ENCODE results near the gene MAP4K5.
A peak's percentile ranks its signal among the peaks of the same experiment; 100 is the strongest.
"Not testable (repeated sequence)": the region's sequence is repeated elsewhere in the genome, so short reads cannot be mapped to it uniquely, and the experiment has no call there.

Gene MAP4K5

DNA sequence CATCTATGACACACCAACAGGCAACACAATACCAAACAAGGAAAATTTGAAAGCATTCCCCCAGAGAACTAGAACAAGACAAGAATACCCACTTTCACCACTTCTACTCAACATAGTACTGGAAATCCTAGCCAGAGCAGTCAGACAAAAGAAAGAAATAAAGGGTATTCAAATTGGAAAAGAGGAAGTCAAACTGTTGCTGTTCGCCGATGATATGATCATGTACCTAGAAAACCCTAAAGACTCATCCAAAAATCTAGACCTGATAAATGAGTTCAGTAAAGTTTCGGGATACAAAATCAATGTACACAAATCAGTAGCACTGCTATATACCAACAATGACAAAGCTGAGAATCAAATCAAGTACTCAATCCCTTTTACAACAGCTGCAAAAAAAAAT, 19.5 kb upstream of the MAP4K5 start:
- TF ChIP-seq SPI1 (IDR thresholded peaks at IDR 0.05; ENCODE audit: low read depth, low read length), result peak; percentile 68
- TF ChIP-seq PAX5 (IDR thresholded peaks at IDR 0.05; ENCODE audit: insufficient read depth, low read length, severe bottlenecking), result no peak
- FAIRE-seq, result no peak
- no peak for DNase-seq (ENCODE audit: insufficient read length, low spot score)

DNA sequence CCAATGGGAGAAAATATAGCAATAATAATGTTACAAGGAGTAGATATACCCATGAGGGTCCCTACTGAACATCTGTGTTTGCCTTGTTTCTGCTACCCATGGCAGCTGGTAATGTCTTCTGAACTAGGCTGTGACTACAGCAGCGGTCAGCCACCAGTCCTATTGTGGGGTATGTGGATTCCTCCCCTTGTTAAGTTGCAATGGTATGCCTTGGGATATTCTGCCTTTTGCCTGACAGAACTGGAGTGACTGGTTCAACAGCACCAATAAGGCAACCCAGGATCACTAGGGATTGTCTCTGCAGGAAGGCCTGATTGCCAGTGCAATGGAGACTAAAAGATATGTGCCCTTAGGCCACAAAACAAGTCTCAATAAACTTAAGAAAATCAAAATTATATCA, 17.9 kb upstream of the MAP4K5 start:
- no peak for FAIRE-seq
- TF ChIP-seq TAF1 (IDR thresholded peaks at IDR 0.05; ENCODE audit: low read depth, low read length) (no peak), SPI1 (IDR thresholded peaks at IDR 0.05; ENCODE audit: low read depth, low read length) (no peak), POLR2AphosphoS5 (IDR thresholded peaks at IDR 0.05; ENCODE audit: low read depth, low read length) (no peak), POU2F2 (IDR thresholded peaks at IDR 0.05; ENCODE audit: low read depth, low read length) (no peak), PAX5 (IDR thresholded peaks at IDR 0.05; ENCODE audit: insufficient read depth, low read length, severe bottlenecking) (no peak), POLR2A (IDR thresholded peaks at IDR 0.05; ENCODE audit: low read depth, low read length) (no peak)
- no peak for DNase-seq (ENCODE audit: insufficient read length, low spot score)

DNA sequence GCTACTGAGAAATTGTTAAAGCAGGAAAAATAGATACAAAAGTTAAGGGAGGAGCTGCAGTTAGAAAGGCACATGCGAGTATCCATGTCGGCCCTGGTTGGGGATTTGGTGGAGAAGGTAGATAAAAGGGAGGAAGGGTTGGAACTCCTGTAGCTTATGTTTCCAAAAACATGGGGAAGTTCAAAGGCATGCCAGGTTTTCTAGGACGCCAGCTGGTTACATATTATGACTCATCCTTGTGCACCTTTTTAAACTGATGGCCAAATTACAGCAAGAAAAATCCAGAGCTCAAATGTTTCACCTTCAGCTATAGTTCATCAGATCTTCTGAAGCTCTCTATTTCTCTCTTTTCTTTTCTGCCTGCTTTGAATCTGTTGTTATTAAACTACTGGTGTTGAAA, 13.2 kb upstream of the MAP4K5 start:
- TF ChIP-seq PAX5 (IDR thresholded peaks at IDR 0.05; ENCODE audit: insufficient read depth, low read length, severe bottlenecking) (no peak), POLR2AphosphoS5 (IDR thresholded peaks at IDR 0.05; ENCODE audit: low read depth, low read length) (no peak), POLR2A (IDR thresholded peaks at IDR 0.05; ENCODE audit: low read depth, low read length) (no peak), POU2F2 (IDR thresholded peaks at IDR 0.05; ENCODE audit: low read depth, low read length) (no peak), SPI1 (IDR thresholded peaks at IDR 0.05; ENCODE audit: low read depth, low read length) (no peak), TAF1 (IDR thresholded peaks at IDR 0.05; ENCODE audit: low read depth, low read length) (no peak)
- no peak for DNase-seq (ENCODE audit: insufficient read length, low spot score)
- FAIRE-seq, result no peak

GRCh38 chr14:50544911-50545310, 12.5 kb upstream of the MAP4K5 start:
- TF ChIP-seq TAF1 (IDR thresholded peaks at IDR 0.05; ENCODE audit: low read depth, low read length) (no peak), PAX5 (IDR thresholded peaks at IDR 0.05; ENCODE audit: insufficient read depth, low read length, severe bottlenecking) (no peak), POLR2AphosphoS5 (IDR thresholded peaks at IDR 0.05; ENCODE audit: low read depth, low read length) (no peak), SPI1 (IDR thresholded peaks at IDR 0.05; ENCODE audit: low read depth, low read length) (no peak), POU2F2 (IDR thresholded peaks at IDR 0.05; ENCODE audit: low read depth, low read length) (no peak), POLR2A (IDR thresholded peaks at IDR 0.05; ENCODE audit: low read depth, low read length) (no peak)
- no peak for FAIRE-seq
- no peak for DNase-seq (ENCODE audit: insufficient read length, low spot score)

DNA sequence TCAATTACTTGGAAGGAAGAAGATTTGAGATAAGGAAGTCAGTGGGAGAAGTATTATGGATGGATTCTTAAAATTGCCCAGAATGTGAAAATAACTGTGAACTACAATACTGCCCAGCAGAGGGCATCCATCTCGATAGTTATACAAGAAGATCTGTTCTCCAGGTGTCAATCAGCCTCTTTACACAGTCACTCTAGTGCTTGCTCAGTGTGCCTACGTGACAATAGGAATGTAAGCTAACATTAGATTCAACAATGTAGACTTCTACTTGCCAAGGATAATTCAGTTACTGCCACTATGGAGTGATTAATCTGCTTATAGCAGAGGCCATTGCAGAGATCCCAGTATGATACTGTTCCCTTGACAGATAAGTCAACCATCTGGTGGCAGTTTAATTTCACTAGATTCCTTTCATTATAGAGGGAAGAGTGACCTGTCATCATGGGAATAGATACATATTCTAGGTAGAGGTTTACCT, 10.6 kb upstream of the MAP4K5 start:
- TF ChIP-seq POLR2A (IDR thresholded peaks at IDR 0.05; ENCODE audit: low read depth, low read length), result no peak
- FAIRE-seq (peak; percentile 92), DNase-seq (ENCODE audit: insufficient read length, low spot score) (no peak)

GRCh38 chr14:50541159-50541567, 8.8 kb upstream of the MAP4K5 start:
- no peak for DNase-seq (ENCODE audit: insufficient read length, low spot score)
- peak; percentile 35 for FAIRE-seq
- TF ChIP-seq POLR2A (IDR thresholded peaks at IDR 0.05; ENCODE audit: low read depth, low read length), result no peak
- no peak for TF ChIP-seq SPI1 (IDR thresholded peaks at IDR 0.05; ENCODE audit: low read depth, low read length)
- no peak for TF ChIP-seq PAX5 (IDR thresholded peaks at IDR 0.05; ENCODE audit: insufficient read depth, low read length, severe bottlenecking)

DNA sequence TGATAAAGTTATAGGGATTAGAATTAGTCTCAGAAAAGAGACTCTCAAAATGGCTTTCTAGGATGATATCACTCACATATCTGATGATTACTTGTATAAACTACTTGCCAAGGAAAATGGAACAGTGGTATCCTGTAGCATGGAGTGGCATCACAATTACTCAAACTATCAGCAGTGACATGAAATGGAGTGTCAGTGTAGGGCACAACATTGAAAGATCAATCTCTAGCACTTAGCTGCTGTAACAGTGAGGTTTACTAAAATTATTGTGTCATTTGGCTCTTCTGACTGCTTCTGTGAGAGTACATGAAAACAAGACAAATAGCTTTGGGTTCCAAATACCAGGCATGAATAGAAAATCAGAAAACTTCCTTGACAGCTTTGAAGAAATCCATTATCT, 6.7 kb upstream of the MAP4K5 start:
- DNase-seq (ENCODE audit: insufficient read length, low spot score) (no peak), FAIRE-seq (no peak)
- no peak for TF ChIP-seq PAX5 (IDR thresholded peaks at IDR 0.05; ENCODE audit: insufficient read depth, low read length, severe bottlenecking)
- TF ChIP-seq POLR2AphosphoS5 (IDR thresholded peaks at IDR 0.05; ENCODE audit: low read depth, low read length), result no peak
- no peak for TF ChIP-seq POU2F2 (IDR thresholded peaks at IDR 0.05; ENCODE audit: low read depth, low read length)
- TF ChIP-seq TAF1 (IDR thresholded peaks at IDR 0.05; ENCODE audit: low read depth, low read length), result no peak
- no peak for TF ChIP-seq SPI1 (IDR thresholded peaks at IDR 0.05; ENCODE audit: low read depth, low read length)
- no peak for TF ChIP-seq POLR2A (IDR thresholded peaks at IDR 0.05; ENCODE audit: low read depth, low read length)

DNA sequence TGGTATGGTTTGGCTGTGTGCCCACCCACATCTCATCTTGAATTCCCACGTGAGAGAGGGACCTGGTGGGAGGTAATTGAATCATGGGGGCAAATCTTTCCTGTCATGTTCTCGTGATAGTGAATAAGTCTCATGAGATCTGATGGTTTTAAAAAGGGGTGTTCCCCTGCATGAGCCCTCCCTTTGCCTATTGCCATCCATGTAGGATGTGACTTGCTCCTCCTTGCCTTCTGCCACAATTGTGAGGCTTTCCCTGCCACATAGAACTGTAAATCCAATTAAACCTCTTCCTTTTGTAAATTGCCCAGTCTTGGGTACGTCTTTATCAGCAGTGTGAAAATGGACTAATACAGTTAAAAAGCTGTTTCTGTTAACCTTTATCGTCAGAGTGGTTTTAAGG, 5.7 kb upstream of the MAP4K5 start:
- DNase-seq (ENCODE audit: insufficient read length, low spot score); FAIRE-seq: not testable (repeated sequence)

- no peak for FAIRE-seq
Measured at GRCh38 chr14:50534997-50535396, 2.6 kb upstream of the MAP4K5 start.

DNA sequence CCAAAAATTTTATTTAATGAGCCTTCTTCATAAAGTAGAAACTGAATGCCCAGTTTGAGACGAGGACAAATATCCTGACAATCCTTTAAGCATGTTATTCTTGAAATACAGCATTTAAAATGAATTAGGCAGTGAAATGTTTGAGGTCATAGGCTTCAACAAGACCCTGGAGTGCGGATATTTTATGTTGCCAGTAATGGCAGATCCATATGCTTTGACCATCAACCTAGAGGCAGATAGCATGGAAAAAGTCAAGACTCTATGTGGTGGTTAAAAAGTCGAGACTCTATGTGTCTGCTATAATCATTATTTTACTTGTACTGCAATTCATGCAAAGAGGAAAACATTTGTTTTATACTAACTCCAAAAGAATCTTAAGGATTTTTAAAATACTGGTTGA, 2.0 kb upstream of the MAP4K5 start:
- no peak for FAIRE-seq
- DNase-seq (ENCODE audit: insufficient read length, low spot score), result no peak
- TF ChIP-seq POLR2AphosphoS5 (IDR thresholded peaks at IDR 0.05; ENCODE audit: low read depth, low read length), result no peak
- TF ChIP-seq PAX5 (IDR thresholded peaks at IDR 0.05; ENCODE audit: insufficient read depth, low read length, severe bottlenecking), result no peak
- no peak for TF ChIP-seq TAF1 (IDR thresholded peaks at IDR 0.05; ENCODE audit: low read depth, low read length)
- TF ChIP-seq POU2F2 (IDR thresholded peaks at IDR 0.05; ENCODE audit: low read depth, low read length), result no peak
- TF ChIP-seq POLR2A (IDR thresholded peaks at IDR 0.05; ENCODE audit: low read depth, low read length), result no peak
- TF ChIP-seq SPI1 (IDR thresholded peaks at IDR 0.05; ENCODE audit: low read depth, low read length), result no peak

More at GRCh38 chr14:50534997-50535396, 2.6 kb upstream of the MAP4K5 start:
- TF ChIP-seq PAX5 (IDR thresholded peaks at IDR 0.05; ENCODE audit: insufficient read depth, low read length, severe bottlenecking) (no peak), POLR2A (IDR thresholded peaks at IDR 0.05; ENCODE audit: low read depth, low read length) (no peak), SPI1 (IDR thresholded peaks at IDR 0.05; ENCODE audit: low read depth, low read length) (no peak), TAF1 (IDR thresholded peaks at IDR 0.05; ENCODE audit: low read depth, low read length) (no peak), POU2F2 (IDR thresholded peaks at IDR 0.05; ENCODE audit: low read depth, low read length) (no peak), POLR2AphosphoS5 (IDR thresholded peaks at IDR 0.05; ENCODE audit: low read depth, low read length) (no peak)
- no peak for DNase-seq (ENCODE audit: insufficient read length, low spot score)

- no peak for FAIRE-seq
- no peak for TF ChIP-seq SPI1 (IDR thresholded peaks at IDR 0.05; ENCODE audit: low read depth, low read length)
- no peak for TF ChIP-seq TAF1 (IDR thresholded peaks at IDR 0.05; ENCODE audit: low read depth, low read length)
- TF ChIP-seq POLR2AphosphoS5 (IDR thresholded peaks at IDR 0.05; ENCODE audit: low read depth, low read length), result no peak
- TF ChIP-seq POU2F2 (IDR thresholded peaks at IDR 0.05; ENCODE audit: low read depth, low read length), result no peak
- TF ChIP-seq POLR2A (IDR thresholded peaks at IDR 0.05; ENCODE audit: low read depth, low read length), result no peak
- no peak for TF ChIP-seq PAX5 (IDR thresholded peaks at IDR 0.05; ENCODE audit: insufficient read depth, low read length, severe bottlenecking)
- DNase-seq (ENCODE audit: insufficient read length, low spot score), result no peak
Measured at GRCh38 chr14:50533806-50534205, 1.4 kb upstream of the MAP4K5 start.
